BJ (cell line): Measurements from ENCODE around the gene LAMTOR5. TPM values are rescaled to one million over a fixed set of nuclear protein-coding genes. Genes with fewer than 3 reads are reported as not detected.
A peak's percentile ranks its signal among the peaks of the same experiment; 100 is the strongest.
"Not testable (repeated sequence)": the region's sequence is repeated elsewhere in the genome, so short reads cannot be mapped to it uniquely, and the experiment has no call there.

Experiments used
- CTCF ChIA-PET: fragments of 350-600 bp; formaldehyde crosslinking; extraction: SDS; loops from one replicate; lab custom pipeline; 2021; ENCODE audit warnings: antibody characterized with exemption, inconsistent platforms; lab: Yijun Ruan, JAX
- POLR2A ChIA-PET: fragments of 300-600 bp; sonication (Branson Sonifier 250); formaldehyde crosslinking; extraction: SDS; loops from one replicate; lab custom pipeline; 2021; ENCODE audit warnings: antibody characterized with exemption; lab: Charles Lee
- DNase-seq: peaks from one replicate; pipeline ENCODE4 v3.0.0-alpha.2; 2011; ENCODE audit warnings: low read depth
- H3K27me3 ChIP-seq: 2 replicates; pipeline ENCODE4 v1.6.0; 2011; ENCODE audit warnings: low read length; ENCODE audit not compliant: control insufficient read depth, insufficient read depth
- H3K36me3 ChIP-seq: 2 replicates; pipeline ENCODE4 v1.5.1; 2011; ENCODE audit warnings: low read length; ENCODE audit not compliant: control insufficient read depth, insufficient read depth
- H3K4me3 ChIP-seq: 2 replicates; pipeline ENCODE4 v1.5.1; 2011; ENCODE audit warnings: low read depth, mild to moderate bottlenecking, control low read depth, low read length
- polyA plus RNA-seq: library from polyadenylated mRNA; depleted of rRNA; stranded (reverse); fragments of >200 nt; gene quantifications from 2 replicates; pipeline ENCODE4 v1.2.3, GENCODE V29; 2011
- TF ChIP-seq, protein P1 (sequence below): IDR thresholded peaks from 2 replicates; pipeline ENCODE4 v1.5.1; 2011; ENCODE audit warnings: low read depth, mild to moderate bottlenecking, control low read depth, inconsistent platforms, low read length, moderate library complexity; ENCODE audit not compliant: insufficient read depth

LAMTOR5 gene
- polyA plus RNA-seq, 1 experiment: 236 TPM

DNA sequence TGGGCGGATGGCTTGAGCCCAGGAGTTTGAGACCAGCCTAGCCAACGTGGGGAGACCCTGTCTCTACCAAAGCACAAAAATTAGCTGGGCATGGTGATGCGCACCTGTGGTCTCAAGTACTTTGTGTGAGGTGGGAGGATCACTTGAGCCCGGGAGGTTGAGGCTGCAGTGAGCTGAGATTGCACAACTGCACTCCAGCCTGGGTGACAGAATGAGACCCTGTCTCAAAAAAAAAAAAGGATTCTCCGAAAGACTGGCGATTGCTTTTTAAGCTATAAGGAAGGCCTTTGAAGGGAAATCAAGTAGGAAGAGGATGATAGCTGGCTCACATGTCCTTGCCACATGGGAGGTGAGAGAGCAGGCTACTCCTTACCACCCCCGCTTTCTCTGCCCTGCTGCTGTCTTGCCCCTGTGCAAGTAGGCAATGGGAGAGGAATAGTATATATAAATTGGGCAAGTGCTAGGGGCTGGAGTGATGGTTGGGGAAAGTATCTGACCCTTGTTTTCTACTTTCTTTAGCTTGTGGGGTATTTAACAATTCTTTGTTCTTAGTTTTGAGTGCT is 3.8 kb upstream of the LAMTOR5 start:
- Histone ChIP-seq H3K36me3 (no peaks in the 10 kb centered on the region), H3K4me3 (no peak overlapping the region), H3K27me3 (no peaks in the 10 kb centered on the region; the same call in 1 of the 2 replicates)
- TF ChIP-seq, protein P1, sequence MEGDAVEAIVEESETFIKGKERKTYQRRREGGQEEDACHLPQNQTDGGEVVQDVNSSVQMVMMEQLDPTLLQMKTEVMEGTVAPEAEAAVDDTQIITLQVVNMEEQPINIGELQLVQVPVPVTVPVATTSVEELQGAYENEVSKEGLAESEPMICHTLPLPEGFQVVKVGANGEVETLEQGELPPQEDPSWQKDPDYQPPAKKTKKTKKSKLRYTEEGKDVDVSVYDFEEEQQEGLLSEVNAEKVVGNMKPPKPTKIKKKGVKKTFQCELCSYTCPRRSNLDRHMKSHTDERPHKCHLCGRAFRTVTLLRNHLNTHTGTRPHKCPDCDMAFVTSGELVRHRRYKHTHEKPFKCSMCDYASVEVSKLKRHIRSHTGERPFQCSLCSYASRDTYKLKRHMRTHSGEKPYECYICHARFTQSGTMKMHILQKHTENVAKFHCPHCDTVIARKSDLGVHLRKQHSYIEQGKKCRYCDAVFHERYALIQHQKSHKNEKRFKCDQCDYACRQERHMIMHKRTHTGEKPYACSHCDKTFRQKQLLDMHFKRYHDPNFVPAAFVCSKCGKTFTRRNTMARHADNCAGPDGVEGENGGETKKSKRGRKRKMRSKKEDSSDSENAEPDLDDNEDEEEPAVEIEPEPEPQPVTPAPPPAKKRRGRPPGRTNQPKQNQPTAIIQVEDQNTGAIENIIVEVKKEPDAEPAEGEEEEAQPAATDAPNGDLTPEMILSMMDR: no peak
- ChIA-PET CTCF (interaction anchor here (0.6 to 12.8 kb wide), 19 partner anchors 11 to 288 kb away, joined by 3 to 296 read pairs (median 10); partner anchors contain the start of genes KCNC4, PROK1, RBM15 and SLC16A4), POLR2A (interaction anchor here (0.5 to 0.6 kb wide), 2 partner anchors 31 to 203 kb away, joined by 3 read pairs; no protein-coding TSS in a partner anchor)
- no peak for DNase-seq

DNA sequence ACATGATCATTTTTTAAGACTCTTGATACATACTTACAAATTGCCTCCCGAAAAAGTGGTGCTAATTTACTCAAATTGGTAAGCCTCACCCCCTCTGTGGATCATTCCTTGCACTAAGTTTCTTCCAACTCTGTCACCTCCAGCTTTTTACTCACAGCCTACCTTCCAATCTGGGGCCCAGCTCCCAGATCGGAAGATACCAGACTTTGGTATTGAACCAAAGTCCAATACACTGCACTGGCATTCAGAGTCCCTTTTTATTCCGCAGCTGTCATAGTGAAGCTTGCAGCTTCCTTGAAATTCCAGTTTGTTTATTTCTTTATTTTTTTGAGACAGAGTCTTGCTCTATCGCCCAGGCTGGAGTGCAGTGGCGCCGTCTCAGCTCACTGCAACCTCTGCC is 1.8 kb upstream of the LAMTOR5 start:
- H3K4me3 ChIP-seq: no peak overlapping the region
- DNase-seq: no peak
- no peaks in the 10 kb centered on the region for H3K27me3 ChIP-seq
- POLR2A ChIA-PET: no interaction called here
- no peaks in the 10 kb centered on the region for H3K36me3 ChIP-seq
- TF ChIP-seq, protein P1: no peak
- CTCF ChIA-PET: interaction anchor here (0.8 to 12.8 kb wide), 10 partner anchors 12 to 206 kb away, joined by 4 to 296 read pairs (median 14); partner anchors contain the start of genes KCNC4, PROK1 and RBM15

DNA sequence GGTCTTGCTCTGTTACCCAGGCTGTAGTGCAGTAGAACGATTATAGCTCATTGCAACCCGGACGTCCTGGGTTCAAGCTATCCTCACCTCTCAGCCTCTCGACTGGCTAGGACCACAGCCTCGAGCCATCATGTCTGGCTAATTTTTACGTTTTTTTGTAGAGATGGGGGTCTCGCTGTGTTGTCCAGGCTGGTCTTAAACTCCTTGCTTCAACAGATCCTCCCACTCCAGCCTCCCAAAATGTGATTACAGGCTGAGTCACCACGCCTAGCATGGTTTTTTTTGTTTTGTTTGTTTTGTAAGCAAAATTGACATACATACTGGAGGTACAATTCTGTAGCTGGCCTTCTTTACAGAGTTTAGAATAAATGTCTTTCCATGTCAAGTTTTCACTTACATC is 994 bp upstream of the LAMTOR5 start:
- Histone ChIP-seq H3K4me3 (no peak overlapping the region), H3K27me3 (no peaks in the 10 kb centered on the region), H3K36me3 (peaks cover 1% of the 10 kb centered on the region; the same call in 1 of the 2 replicates)
- no peak for DNase-seq
- CTCF ChIA-PET: interaction anchor here (0.8 to 12.8 kb wide), 12 partner anchors 11 to 208 kb away, joined by 4 to 296 read pairs (median 10); partner anchors contain the start of genes KCNC4, PROK1 and RBM15
- POLR2A ChIA-PET: interaction anchor here (0.6 kb wide), 1 partner anchor 17 kb away, joined by 3 read pairs; no protein-coding TSS in a partner anchor
- TF ChIP-seq, protein P1: no peak

DNA sequence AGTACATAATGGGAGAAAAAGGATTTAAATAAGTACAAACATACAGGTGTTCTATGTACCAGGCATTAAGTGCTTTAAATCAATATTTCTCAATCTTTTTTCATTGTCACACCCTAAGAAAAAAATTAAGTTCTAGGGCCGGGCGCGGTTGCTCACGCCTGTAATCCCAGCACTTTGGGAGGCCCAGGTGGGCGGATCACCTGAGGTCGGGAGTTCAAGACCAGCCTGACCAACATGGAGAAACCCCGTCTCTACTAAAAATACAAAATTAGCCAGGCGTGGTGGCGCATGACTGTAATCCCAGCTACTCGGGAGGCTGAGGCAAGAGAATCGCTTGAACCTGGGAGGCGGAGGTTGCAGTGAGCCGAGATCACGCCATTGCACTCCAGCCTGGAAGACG is 1.1 kb downstream of the LAMTOR5 start:
- DNase-seq, H3K27me3 ChIP-seq, H3K36me3 ChIP-seq, POLR2A ChIA-PET: not testable (repeated sequence)
- peak overlapping the region; percentile 99 for H3K4me3 ChIP-seq
- CTCF ChIA-PET: interaction anchor here (1.3 to 3.4 kb wide), 5 partner anchors 13 to 203 kb away, joined by 3 to 25 read pairs (median 5); partner anchors contain the start of gene KCNC4

DNA sequence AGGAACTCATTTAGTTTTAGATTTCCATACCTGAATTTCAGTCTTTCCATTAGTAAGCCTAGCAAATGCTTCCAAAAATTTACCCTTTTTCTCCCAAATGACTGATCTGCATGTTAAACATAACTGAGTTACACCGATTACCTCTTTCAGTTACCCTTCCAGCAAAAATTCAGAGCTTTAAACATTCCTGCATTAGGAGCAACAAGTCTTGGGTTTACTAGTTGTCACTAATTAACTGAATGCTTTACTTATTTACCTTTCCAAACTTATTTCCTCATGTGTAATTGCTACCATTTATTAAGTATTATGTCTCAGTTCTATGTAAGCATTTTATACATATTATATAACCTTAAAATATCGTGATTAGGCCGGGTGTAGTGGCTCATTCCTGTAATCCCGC is 3.1 kb downstream of the LAMTOR5 start:
- no peak overlapping the region for H3K4me3 ChIP-seq
- H3K27me3 ChIP-seq: no peaks in the 10 kb centered on the region
- TF ChIP-seq, protein P1: no peak
- ChIA-PET POLR2A (interaction anchor here (0.6 kb wide), 1 partner anchor 241 kb away, joined by 3 read pairs; no protein-coding TSS in a partner anchor), CTCF (interaction anchor here (0.6 to 1.6 kb wide), 3 partner anchors 15 to 201 kb away, joined by 3 to 4 read pairs (median 3); no protein-coding TSS in a partner anchor)
- H3K36me3 ChIP-seq: peaks cover 7% of the 10 kb centered on the region
- DNase-seq: no peak
